Measurements from ENCODE around the gene RPS6KA1.
"Not testable (repeated sequence)": the region's sequence is repeated elsewhere in the genome, so short reads cannot be mapped to it uniquely, and the experiment has no call there.

RPS6KA1 gene

GRCh38 chr1:26603856-26604255 lies 74.3 kb downstream of the RPS6KA1 start:
- DNase-seq, result no peak

- DNase-seq, result no peak
These were observed 77.6 kb downstream of the RPS6KA1 start for GRCh38 chr1:26607186-26607585.

GRCh38 chr1:26608895-26609294 lies 79.3 kb downstream of the RPS6KA1 start:
- DNase-seq, result no peak

- no peak for DNase-seq
These were observed 81.2 kb downstream of the RPS6KA1 start for GRCh38 chr1:26610781-26611180.

- DNase-seq, result not testable (repeated sequence)
These were observed 83.1 kb downstream of the RPS6KA1 start for GRCh38 chr1:26612627-26613026.

GRCh38 chr1:26614655-26615411 lies 85.3 kb downstream of the RPS6KA1 start:
- DNase-seq, result no peak

GRCh38 chr1:26616881-26617280 lies 87.3 kb downstream of the RPS6KA1 start:
- DNase-seq, result no peak

GRCh38 chr1:26618561-26618960 lies 89.0 kb downstream of the RPS6KA1 start:
- no peak for DNase-seq
